GM23248 (cell line): Measurements from ENCODE around the gene CAMK2B. TPM values are rescaled to one million over a fixed set of nuclear protein-coding genes. Genes with fewer than 3 reads are reported as not detected.

Experiments used
- DNase-seq: peaks from one replicate; pipeline ENCODE4 v3.0.0-alpha.2; 2015
- H2AFZ ChIP-seq: fragments of 200-600 bp; sonication (generic); 2 replicates; pipeline ENCODE4 v1.6.1; 2016; ENCODE audit warnings: antibody characterized with exemption
- H3F3A ChIP-seq: fragments of 200-600 bp; sonication (generic); 2 replicates; pipeline ENCODE4 v1.6.1; 2016; ENCODE audit warnings: mild to moderate bottlenecking, antibody characterized with exemption, mixed run types; ENCODE audit not compliant: insufficient read depth
- H3K27ac ChIP-seq: fragments of 200-600 bp; sonication (generic); 2 replicates; pipeline ENCODE4 v1.5.1; 2016; ENCODE audit warnings: mild to moderate bottlenecking
- H3K27me3 ChIP-seq: fragments of 200-600 bp; sonication (generic); replicated peaks from 2 replicates; pipeline ENCODE4 v1.6.1; 2016; ENCODE audit warnings: mild to moderate bottlenecking; ENCODE audit not compliant: insufficient read depth
- H3K36me3 ChIP-seq: fragments of 200-600 bp; sonication (generic); 2 replicates; pipeline ENCODE4 v1.6.1; 2016; ENCODE audit warnings: low read depth, mild to moderate bottlenecking
- H3K4me1 ChIP-seq: fragments of 200-600 bp; sonication (generic); 2 replicates; pipeline ENCODE4 v1.6.1; 2016; ENCODE audit warnings: mild to moderate bottlenecking; ENCODE audit not compliant: insufficient read depth
- H3K4me2 ChIP-seq: fragments of 200-600 bp; sonication (generic); one replicate; pipeline ENCODE4 v1.6.1; 2016; ENCODE audit warnings: mild to moderate bottlenecking; ENCODE audit not compliant: unreplicated experiment
- H3K4me3 ChIP-seq: fragments of 200-600 bp; sonication (generic); 2 replicates; pipeline ENCODE4 v1.5.1; 2016; ENCODE audit warnings: mild to moderate bottlenecking
- H3K79me2 ChIP-seq: fragments of 200-600 bp; sonication (generic); 2 replicates; pipeline ENCODE4 v1.6.1; 2016; ENCODE audit warnings: mild to moderate bottlenecking; ENCODE audit not compliant: insufficient read depth
- H3K9ac ChIP-seq: fragments of 200-600 bp; sonication (generic); 2 replicates; pipeline ENCODE4 v1.6.1; 2016; ENCODE audit warnings: mild to moderate bottlenecking
- H3K9me2 ChIP-seq: fragments of 200-600 bp; sonication (generic); 2 replicates; pipeline ENCODE4 v1.6.1; 2016; ENCODE audit warnings: mixed run types, mild to moderate bottlenecking, moderate library complexity; ENCODE audit not compliant: insufficient read depth
- H3K9me3 ChIP-seq: fragments of 200-600 bp; sonication (generic); one replicate; pipeline ENCODE4 v1.6.1; 2017; ENCODE audit warnings: low read depth
- H4K20me1 ChIP-seq: fragments of 200-600 bp; sonication (generic); 2 replicates; pipeline ENCODE4 v1.6.0; 2016; ENCODE audit not compliant: insufficient read depth
- EZH2 ChIP-seq: fragments of 200-600 bp; sonication (generic); IDR thresholded peaks from 2 replicates; pipeline ENCODE4 v1.6.1; 2018; ENCODE audit warnings: antibody characterized with exemption, mild to moderate bottlenecking; ENCODE audit not compliant: insufficient read depth, poor library complexity, severe bottlenecking
- EZH2phosphoT487 ChIP-seq: fragments of 200-600 bp; sonication (generic); IDR thresholded peaks from 2 replicates; pipeline ENCODE4 v1.6.1; 2018; ENCODE audit warnings: antibody characterized with exemption, moderate library complexity, mild to moderate bottlenecking, low read depth; ENCODE audit not compliant: insufficient read depth
- WGBS, 2 experiments: methylation state at CpG; one replicate each; pipeline ENCODE4 v1.1.6; 2015 to 2017; ENCODE audit warnings: low lambda C conversion rate in 2 of 2, low coverage in 1 of 2; ENCODE audit errors: missing lambda C conversion rate in 2 of 2; 5-methylcytosine and 5-hydroxymethylcytosine counted together
- in situ Hi-C: fragments of 300-500 bp; cut with MboI; formaldehyde crosslinking; loops from 2 replicates; pipeline ENCODE4 v1.15.0; 2020
- polyA plus RNA-seq: library from polyadenylated mRNA; unstranded; fragments of >200 nt; fragmentation: Nextera tagmentation; extraction: Ambion mirVana; gene quantifications from 2 replicates; pipeline ENCODE4 v1.2.1, GENCODE V29; 2016
- total RNA-seq: library from RNA; depleted of rRNA; stranded (reverse); fragments of >200 nt; shearing (Covaris generic); gene quantifications from 2 replicates; pipeline ENCODE4 v1.2.3, GENCODE V29; 2014

CAMK2B gene
- total and polyA plus RNA-seq, 2 experiments from 2014 or later: 0.78 to 2.5 TPM

DNA sequence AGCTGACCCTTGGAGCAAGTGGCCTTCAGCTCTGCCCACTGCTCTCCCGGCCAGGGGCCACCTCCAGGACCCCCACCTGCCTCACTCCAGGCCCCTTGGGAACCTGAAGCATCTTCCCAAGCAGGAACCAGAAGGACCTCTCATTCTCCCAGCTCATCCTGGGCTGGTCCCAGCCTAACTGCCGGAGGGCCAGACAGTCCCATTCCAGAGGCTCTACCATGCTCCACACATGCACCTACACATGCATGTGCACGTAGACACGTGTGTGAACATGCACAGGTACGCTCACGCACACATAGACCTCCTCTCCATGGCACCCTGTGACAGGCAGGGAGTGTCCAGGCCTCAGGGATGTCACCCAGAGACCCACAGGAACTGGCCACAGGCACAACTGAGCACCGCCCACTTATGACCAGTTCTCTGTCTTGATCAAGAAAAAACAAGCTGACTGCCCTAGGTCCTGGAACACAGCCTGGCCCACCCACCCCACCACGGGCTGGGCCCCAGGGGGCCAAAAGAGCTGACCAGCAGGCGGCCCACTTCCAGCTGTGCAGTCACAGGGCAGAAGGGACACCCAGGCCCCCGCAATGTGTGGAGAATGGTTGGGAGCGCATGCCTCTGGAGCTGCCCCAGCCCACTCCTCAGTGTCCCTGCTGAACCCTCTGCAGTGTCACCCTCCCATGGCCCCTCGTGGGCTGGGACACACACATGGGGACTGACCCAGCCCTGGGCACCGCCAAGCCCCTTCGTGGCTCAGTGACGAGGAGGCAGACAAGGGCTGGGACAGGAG lies 43.4 kb downstream of the CAMK2B start:
- in situ Hi-C loops: no loop called here
- WGBS, 2 experiments: 72 to 73% methylated on average over 13 to 14 of the region's 15 CpGs
- no peaks in the 10 kb centered on the region for H3K4me1 ChIP-seq

GRCh38 chr7:44280993-44281721 lies 44.2 kb downstream of the CAMK2B start:
- Histone ChIP-seq H3K27me3 (no peaks in the 10 kb centered on the region), H3K9ac (no peak overlapping the region), H3K9me2 (no peaks in the 10 kb centered on the region), H4K20me1 (no peaks in the 10 kb centered on the region), H3F3A (no peaks in the 10 kb centered on the region), H3K27ac (no peak overlapping the region), H3K4me1 (no peaks in the 10 kb centered on the region), H3K79me2 (no peaks in the 10 kb centered on the region), H3K4me2 (no peak overlapping the region), H2AFZ (no peak overlapping the region), H3K9me3 (no peaks in the 10 kb centered on the region), H3K36me3 (no peaks in the 10 kb centered on the region), H3K4me3 (no peak overlapping the region)
- in situ Hi-C loops: no loop called here
- DNase-seq: no peak
- 80 to 83% methylated on average over 18 to 19 of the region's 20 CpGs for WGBS, 2 experiments
- no peak for TF ChIP-seq EZH2phosphoT487

More for the DNA sequence above, 43.4 kb downstream of the CAMK2B start:
- Histone ChIP-seq H3K27me3 (no peaks in the 10 kb centered on the region), H3K4me2 (no peak overlapping the region), H3K9ac (no peak overlapping the region), H3K4me3 (no peak overlapping the region), H3K79me2 (no peaks in the 10 kb centered on the region), H3K9me3 (no peaks in the 10 kb centered on the region), H3K27ac (no peak overlapping the region), H3K36me3 (no peaks in the 10 kb centered on the region), H3F3A (no peaks in the 10 kb centered on the region), H2AFZ (no peak overlapping the region), H3K9me2 (no peaks in the 10 kb centered on the region), H4K20me1 (no peaks in the 10 kb centered on the region)
- no peak for DNase-seq
- no peak for TF ChIP-seq EZH2phosphoT487
- TF ChIP-seq EZH2: no peak

DNA sequence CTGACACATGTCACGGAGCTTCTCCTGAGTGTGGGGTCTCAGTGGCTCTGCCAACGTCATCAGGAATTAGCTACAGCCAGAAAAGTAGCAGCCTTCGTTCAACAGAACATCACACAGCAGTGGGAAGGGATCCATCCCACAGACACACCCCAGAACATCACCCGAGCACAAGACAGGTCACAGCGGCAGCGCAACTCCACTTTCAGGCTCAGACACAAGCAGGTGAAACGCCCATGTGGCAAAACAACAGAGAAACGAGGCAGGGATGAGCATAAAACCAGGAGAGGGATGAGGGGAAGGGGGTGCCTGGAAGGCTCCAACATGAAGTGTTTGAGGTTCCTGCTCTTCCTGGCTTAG lies 44.8 kb downstream of the CAMK2B start:
- no peak overlapping the region for H3K4me2 ChIP-seq
- H3K9ac ChIP-seq: no peak overlapping the region
- no peak overlapping the region for H3K4me3 ChIP-seq
- H3K4me1 ChIP-seq: no peaks in the 10 kb centered on the region
- no peak for DNase-seq
- H3K79me2 ChIP-seq: no peaks in the 10 kb centered on the region
- no peaks in the 10 kb centered on the region for H3K9me2 ChIP-seq
- no peaks in the 10 kb centered on the region for H3K27me3 ChIP-seq
- H3K36me3 ChIP-seq: no peaks in the 10 kb centered on the region
- in situ Hi-C loops: no loop called here
- TF ChIP-seq EZH2phosphoT487: no peak
- H4K20me1 ChIP-seq: no peaks in the 10 kb centered on the region
- H3K27ac ChIP-seq: no peak overlapping the region
- H2AFZ ChIP-seq: no peak overlapping the region
- WGBS, 2 experiments: 52 to 63% methylated on average over 8 of the region's 8 CpGs
- no peaks in the 10 kb centered on the region for H3F3A ChIP-seq
- H3K9me3 ChIP-seq: no peaks in the 10 kb centered on the region

- H3K4me1 ChIP-seq: no peaks in the 10 kb centered on the region
- TF ChIP-seq EZH2phosphoT487 (no peak), EZH2 (no peak)
- H4K20me1 ChIP-seq: no peaks in the 10 kb centered on the region
- no peaks in the 10 kb centered on the region for H3K36me3 ChIP-seq
- no peak overlapping the region for H3K4me2 ChIP-seq
- in situ Hi-C loops: no loop called here
- H3K27me3 ChIP-seq: no peaks in the 10 kb centered on the region
- no peak overlapping the region for H3K4me3 ChIP-seq
- 78 to 80% methylated on average over 15 of the region's 15 CpGs for WGBS, 2 experiments
- no peak overlapping the region for H3K27ac ChIP-seq
- no peaks in the 10 kb centered on the region for H3K9me3 ChIP-seq
- H3K9ac ChIP-seq: no peak overlapping the region
- H3K79me2 ChIP-seq: no peaks in the 10 kb centered on the region
- no peak for DNase-seq
- no peak overlapping the region for H2AFZ ChIP-seq
- no peaks in the 10 kb centered on the region for H3K9me2 ChIP-seq
- no peaks in the 10 kb centered on the region for H3F3A ChIP-seq
Observed at GRCh38 chr7:44279731-44280505, 45.5 kb downstream of the CAMK2B start.
